Right forelimb (tissue), 1 donor: Measurements from ENCODE around the gene RWDD4.

Experiments used
- DNase-seq: peaks from one replicate; pipeline ENCODE4 v3.0.0-alpha.2; 2018

The RWDD4 gene

GRCh38 chr4:183599284-183599683 is 59.7 kb downstream of the RWDD4 start:
- no peak for DNase-seq

- DNase-seq = no peak
Observed at GRCh38 chr4:183596067-183596757, 62.8 kb downstream of the RWDD4 start.

GRCh38 chr4:183594823-183595222 is 64.2 kb downstream of the RWDD4 start:
- DNase-seq = no peak

- DNase-seq = no peak
Observed at GRCh38 chr4:183591301-183591700, 67.7 kb downstream of the RWDD4 start.
